HG02981 (cell line): ENCODE data around the gene ZAR1.
"Not testable (repeated sequence)": the region's sequence is repeated elsewhere in the genome, so short reads cannot be mapped to it uniquely, and the experiment has no call there.

Source experiments
- ATAC-seq: cut with Tn5 transposase; IDR thresholded peaks from one replicate; pipeline ENCODE4 v1.9.1; 2021; ENCODE audit warnings: mild to moderate bottlenecking, moderate library complexity; ENCODE audit not compliant: unreplicated experiment

Gene ZAR1, protein sequence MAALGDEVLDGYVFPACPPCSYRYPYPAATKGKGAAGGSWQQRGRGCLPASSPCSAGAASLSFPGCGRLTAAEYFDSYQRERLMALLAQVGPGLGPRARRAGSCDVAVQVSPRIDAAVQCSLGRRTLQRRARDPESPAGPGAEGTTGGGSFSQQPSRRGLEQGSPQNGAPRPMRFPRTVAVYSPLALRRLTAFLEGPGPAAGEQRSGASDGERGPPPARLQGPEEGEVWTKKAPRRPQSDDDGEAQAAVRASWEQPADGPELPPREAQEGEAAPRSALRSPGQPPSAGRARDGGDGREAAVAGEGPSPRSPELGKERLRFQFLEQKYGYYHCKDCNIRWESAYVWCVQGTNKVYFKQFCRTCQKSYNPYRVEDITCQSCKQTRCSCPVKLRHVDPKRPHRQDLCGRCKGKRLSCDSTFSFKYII

DNA sequence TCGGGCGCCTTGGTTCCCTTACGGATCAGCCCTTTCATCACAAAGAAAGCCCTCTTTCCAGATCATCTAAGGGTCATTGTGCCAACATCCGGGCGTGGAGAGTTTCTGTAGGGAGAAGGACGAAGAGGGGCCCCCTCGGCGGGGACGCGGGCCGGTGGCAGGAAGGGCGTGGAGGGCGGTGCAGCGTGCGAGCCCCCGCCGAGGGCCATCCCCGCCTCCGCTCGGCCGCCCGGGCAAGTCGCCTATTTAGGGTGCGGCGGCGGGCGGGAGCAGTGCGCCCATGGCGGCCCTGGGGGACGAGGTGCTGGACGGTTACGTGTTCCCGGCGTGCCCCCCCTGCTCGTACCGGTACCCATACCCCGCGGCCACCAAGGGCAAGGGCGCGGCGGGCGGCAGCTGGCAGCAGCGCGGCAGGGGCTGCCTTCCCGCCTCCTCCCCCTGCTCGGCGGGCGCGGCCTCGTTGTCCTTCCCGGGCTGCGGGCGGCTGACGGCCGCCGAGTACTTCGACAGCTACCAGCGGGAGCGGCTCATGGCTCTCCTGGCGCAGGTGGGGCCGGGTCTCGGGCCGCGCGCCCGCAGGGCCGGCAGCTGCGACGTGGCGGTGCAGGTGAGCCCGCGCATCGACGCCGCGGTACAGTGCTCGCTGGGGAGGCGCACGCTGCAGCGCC lies at the start of gene ZAR1:
ZAR1 (plus strand) TSS at position 241 of the 668 bp plus-strand sequence; CDS start at position 281, 40 bp downstream.
- ATAC-seq = no peak

DNA sequence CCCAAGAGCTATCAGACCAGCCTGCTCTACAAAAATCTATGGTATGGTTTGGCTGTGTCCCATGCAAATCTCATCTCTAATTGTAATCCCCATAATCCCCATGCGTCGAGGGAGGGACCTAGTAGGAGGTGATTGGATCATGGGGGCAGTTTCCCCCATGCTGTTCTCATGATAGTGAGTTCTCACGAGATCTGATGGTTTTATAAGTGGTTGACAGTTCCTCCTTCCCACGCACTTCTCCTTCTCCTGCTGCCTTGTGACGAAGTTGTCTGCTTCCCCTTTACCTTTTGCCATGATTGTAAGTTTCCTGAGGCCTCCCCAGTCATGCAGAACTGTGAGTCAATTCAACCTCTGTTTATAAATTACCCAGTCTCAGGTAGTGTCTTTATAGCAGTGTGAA lies 49.1 kb upstream of the ZAR1 start:
- not testable (repeated sequence) for ATAC-seq

DNA sequence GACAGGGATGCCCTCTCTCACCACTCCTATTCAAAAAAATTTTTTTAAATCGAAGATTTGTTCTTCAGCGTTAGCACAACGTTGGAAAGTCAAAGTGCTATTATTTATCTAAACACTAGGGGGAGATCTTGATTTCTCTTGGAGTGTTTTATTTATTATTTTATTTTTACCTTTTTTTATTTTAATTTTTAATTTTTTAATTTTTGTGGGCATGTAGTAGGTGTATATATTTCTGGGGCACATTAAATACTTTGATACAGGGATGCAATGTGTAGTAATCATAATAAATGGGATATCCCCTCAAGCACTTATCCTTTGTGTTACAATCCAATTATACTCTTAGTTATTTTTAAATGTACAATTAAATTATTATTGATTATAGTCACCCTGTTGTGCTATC lies 44.3 kb upstream of the ZAR1 start:
- ATAC-seq = no peak

DNA sequence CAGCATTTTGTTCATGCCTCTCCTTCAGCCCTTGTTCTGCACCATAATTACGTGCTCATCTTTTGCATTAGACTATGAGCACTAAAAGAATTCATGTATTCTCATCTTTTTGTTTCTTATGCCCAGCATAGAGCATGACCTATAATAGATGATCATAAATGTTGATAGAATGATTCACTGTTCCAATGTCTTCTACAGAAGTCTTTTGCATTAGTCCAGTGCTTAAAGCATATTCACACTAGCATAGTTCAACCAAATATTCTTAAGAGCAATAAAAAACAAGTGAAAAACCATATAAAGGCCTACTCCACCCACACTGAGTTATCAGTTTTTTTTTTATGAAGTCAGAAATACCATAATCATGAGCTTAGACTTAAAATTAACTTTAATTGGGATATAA lies 43.4 kb upstream of the ZAR1 start:
- no peak for ATAC-seq

DNA sequence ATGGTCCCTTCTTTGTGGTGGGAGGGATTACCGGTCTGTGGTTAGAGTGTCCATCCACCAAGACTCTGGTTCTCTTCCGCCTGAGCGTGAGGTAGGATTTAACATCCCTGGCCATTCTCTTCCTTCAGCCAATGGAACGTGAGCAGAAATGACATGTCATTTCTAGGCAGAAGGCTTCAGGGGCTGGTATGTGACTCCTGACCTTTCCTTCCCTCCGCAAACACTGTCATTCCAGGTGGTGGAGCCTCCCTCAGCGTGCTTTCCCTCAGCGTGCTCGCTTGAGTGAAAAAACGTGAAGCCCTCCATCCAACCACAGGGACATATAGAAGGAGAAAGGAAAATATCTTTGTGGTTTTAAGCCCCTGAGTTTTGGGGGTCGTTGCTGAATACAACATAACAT lies 40.9 kb upstream of the ZAR1 start:
- no peak for ATAC-seq

DNA sequence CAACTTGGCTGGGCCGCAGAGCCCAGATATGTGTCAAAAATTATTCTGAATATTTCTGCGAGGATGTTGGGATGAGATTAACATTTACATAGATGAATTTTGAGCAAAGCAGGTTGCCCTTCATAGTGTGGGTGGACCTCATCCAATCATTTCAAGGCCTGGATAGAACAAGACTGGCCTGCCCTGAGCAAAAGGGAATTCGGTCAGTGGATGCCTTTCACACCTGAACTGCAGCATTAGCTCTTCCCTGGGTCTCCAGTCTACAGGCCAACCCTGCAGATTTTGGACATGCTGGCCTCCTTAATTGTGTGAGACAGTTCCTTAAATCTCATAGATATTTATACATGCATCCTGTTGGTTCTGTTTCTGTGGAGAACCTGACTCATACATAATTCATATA lies 39.3 kb upstream of the ZAR1 start:
- no peak for ATAC-seq

DNA sequence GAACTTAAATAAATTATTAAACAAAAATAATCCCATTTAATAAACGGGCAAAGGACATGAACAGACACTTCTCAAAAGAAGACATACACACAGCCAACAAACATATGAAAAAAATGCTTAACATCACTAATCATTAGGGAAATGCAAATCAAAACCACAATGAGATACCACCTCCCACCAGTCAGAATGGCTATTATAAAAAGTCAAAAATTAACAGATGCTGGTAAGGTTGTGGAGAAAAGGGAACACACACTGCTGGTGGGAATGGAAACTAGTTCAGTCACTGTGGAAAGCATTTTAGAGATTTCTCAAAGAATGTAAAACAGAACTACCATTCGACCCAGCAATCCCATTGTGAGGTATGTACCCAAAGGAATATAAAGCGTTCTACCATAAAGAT lies 38.4 kb upstream of the ZAR1 start:
- ATAC-seq = peak; percentile 60

DNA sequence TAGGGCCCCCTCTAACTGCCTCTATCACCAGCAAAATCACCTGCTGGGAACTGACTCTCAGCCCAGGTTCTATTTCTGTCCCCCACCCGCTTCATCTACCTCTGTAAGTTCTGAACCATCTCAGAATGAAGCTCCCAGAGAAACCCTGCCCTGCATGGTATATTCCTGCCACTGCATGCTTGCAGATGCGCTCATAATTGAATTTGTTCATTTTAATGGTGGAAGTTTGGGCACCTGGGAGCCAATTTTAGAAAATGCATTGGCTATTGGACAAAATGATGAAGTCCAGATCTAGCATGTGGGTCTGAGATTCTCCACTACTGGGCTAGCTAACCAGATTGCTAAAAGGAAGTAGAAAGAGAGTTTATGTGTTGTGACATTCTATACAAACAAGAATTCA lies 35.5 kb upstream of the ZAR1 start:
- ATAC-seq = no peak

DNA sequence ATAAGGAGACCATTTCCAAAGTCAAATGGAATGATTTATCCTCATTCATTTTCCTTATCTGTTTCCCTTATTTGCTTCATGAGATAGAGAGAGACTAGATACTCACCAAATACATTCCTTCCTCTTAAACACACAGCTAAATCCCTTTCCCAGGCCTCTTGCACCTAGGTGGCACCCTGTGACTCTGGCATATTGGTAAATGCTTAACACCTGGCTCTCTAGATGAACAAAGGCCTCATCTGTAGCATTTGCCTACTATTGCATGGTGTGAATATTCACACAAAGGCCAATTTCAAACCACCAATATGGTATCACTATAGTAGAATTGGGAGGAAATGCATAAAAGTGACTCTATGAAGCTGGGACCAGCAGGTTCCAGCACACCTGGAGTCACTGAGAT lies 29.1 kb upstream of the ZAR1 start:
- no peak for ATAC-seq

DNA sequence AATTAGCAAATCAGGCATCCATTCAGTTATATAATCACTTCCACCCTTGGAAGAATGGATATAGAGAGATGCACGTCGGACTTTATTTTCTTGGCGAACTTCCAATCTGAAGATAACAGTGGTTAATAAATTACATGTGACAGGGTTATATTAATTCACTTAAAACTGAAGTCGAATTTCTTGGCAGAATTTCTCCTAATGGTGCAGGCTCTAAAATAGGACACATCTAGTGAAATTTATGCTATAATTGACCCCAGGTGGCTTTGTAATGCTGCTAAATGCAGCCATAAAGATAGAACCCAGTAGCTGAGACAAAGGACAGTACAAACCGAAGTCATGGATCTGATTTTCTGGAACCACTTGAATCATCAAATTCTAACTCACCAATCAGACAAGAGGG lies 27.7 kb upstream of the ZAR1 start:
- ATAC-seq = no peak

DNA sequence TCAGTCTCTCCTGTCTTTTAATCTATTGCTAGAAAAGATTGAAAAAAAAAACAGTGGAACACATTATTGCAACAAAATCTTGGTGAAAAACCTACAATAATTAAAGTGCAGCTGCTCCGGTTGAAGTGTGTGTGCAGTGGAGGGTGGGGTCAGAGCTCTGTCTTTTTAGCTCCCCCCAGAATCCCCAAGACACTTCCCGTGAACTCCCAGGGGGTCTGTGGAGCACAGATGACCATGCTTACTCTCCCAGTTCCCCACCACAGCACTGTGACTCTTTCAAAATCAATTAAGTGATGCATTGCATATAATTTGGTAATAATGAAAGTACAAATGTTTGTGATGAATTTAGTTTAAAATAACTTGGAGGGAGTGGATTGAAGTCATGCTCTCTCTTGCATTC lies 22.6 kb upstream of the ZAR1 start:
- no peak for ATAC-seq

DNA sequence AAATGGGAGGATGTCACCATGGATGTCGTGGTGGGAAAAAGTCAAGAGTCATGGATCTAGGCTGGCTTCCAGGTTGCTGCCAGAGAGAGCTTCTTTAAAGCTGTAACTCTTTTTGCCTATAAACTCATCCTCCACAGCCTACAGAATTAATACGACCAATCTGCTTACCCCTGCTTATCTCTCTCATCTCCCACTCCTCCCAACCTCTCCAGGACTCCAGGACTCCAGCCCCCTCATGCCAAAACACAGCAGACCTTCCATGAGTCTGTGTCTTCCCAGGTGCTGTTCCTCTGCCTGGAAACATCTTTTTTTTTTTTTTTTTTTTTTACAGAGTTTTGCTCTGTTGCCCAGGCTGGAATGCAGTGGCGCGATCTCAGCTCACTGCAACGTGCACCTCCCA lies 22.2 kb upstream of the ZAR1 start:
- ATAC-seq = no peak

DNA sequence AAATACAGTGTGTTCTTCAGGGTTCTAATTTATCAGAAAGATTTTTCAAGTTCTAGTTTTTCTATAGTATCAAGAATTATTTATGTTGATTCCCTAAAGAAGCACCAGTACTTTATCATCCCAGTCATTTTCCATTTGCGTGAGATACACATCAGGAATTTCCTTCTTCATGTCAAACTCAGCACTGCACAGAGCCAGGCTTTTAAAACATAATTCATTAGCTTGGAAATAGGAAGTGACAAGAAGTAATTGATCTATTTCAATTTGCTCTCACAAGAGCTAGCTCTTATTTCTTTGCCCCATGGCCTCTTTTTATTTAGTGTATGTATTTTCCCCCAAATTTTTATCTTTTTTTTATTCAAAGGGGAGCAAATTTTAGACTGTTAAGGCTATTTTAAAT lies 19.9 kb upstream of the ZAR1 start:
- no peak for ATAC-seq

DNA sequence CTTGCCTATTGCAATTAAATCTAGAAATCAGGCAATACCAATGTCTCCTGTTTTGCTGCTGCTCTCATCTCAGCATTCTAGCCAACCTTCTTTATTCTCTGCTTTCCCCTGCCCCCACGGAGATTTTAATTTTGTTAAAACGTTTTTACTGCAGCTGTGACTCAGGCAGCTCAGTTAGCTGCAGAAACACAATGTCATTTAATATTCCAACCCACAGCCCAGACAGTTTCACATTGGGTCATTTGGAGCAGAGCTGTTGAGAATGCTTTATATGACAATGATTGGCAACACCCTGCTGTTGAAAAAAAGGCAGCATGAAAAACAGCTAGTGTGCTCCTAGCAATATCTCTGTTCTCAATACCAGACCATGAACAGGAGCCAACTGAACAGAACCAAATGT lies 19.5 kb upstream of the ZAR1 start:
- ATAC-seq = no peak

DNA sequence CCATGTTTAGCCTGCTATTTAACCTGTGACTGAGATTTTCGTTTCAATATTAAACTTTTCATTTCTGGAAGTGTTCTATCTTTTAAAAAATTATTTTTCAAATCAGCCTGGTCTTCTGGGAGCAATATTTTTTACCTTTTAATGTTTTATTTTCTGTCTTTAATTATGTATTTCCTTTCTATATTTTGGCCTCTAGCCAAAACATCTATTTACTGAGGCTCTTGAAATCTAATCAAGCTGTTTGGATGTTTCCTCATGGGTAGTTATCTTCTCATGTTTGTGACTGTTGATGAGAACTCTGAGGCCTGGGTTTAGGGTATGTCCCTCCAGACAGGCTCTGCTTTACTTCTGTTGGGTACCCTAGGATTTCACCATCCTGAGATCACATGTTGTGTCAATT lies 17.3 kb upstream of the ZAR1 start:
- ATAC-seq = no peak

DNA sequence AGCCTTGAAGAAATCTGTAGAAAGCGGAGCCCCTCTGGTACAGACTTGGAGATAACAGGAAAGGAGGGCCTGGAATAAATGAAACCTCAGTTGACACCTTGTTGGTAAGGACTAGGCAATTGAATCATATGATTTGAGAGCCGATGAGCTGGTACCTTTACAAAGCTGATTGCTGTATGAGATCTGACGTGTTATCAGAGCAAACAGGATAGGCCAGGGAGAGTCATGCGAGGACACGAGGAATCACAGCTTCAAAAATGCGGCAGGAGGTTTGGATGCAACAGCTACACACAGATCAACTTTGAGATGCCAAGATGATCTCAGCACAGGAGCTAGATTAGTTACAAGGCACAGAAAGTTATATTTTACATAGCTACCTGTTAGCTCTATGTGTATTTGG lies 14.3 kb upstream of the ZAR1 start:
- no peak for ATAC-seq

DNA sequence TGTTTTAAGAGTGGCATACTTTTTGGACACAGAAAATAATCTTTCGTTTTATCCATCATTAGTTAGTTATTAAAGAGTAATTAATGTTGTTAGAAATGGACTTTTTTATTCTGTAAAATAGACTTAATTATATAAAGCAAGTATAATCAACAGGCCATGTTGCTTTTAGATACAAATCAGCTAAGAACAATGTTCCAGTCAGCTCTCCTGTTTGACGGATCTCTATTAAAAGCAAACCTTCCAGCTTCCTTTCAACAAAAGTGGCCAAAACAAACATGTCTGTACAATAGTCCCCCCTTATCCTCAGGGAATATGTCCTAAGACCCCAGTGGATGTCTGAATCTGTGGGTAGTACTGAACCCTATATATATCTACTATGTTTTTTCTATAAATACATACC lies 11.8 kb upstream of the ZAR1 start:
- no peak for ATAC-seq

DNA sequence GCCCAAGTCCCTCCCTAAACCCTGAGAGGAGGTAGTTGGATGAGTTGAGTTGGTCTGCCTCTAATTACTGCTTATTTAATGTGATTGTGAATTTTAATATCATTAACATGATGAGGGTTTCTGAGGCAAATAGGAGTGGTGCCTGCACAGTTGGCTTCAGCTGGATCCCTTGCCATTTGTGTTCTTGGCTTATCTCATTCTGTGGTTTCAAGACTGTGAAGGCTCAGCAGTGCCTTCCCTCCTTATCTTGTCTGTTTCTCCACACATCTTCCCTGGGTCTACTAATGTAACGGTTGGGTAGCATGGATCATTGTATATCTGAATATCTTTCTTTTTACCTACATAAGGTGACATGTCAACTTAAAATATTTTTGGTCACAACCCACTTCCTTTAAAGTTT lies 8.5 kb upstream of the ZAR1 start:
- no peak for ATAC-seq

DNA sequence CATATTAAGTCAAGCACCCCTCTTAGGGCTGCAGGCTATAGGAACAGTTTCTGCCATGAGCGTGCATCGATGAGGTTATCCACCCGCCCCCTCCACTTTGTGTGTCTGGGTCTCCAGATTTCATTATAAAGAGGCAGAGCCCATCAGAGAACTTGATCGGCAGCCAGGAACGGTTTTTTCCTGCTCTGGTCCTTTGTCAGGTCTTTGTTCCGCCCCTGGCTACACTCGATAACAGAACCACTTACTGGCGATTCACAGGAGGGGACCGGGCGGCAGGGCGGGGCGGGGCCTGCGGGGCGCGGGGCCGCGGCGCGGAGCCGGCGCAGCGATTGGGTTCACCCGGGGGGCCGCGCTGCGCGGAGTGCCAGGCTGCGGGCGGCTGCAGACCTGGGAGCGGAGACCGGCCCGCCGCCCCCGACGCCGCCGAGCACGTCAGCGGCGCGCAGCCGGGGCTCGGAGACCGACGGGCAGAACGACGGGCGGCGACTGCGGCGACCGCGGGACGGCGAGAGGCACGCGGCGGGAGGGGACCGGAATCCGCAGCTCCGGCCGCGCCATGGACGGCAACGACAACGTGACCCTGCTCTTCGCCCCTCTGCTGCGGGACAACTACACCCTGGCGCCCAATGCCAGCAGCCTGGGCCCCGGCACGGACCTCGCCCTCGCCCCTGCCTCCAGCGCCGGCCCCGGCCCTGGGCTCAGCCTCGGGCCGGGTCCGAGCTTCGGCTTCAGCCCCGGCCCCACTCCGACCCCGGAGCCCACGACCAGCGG lies 6.9 kb upstream of the ZAR1 start, which contains the start of gene SLC10A4:
SLC10A4 (plus strand) TSS at position 338 of the 771 bp plus-strand sequence; CDS start at position 557, 219 bp downstream.
- no peak for ATAC-seq

DNA sequence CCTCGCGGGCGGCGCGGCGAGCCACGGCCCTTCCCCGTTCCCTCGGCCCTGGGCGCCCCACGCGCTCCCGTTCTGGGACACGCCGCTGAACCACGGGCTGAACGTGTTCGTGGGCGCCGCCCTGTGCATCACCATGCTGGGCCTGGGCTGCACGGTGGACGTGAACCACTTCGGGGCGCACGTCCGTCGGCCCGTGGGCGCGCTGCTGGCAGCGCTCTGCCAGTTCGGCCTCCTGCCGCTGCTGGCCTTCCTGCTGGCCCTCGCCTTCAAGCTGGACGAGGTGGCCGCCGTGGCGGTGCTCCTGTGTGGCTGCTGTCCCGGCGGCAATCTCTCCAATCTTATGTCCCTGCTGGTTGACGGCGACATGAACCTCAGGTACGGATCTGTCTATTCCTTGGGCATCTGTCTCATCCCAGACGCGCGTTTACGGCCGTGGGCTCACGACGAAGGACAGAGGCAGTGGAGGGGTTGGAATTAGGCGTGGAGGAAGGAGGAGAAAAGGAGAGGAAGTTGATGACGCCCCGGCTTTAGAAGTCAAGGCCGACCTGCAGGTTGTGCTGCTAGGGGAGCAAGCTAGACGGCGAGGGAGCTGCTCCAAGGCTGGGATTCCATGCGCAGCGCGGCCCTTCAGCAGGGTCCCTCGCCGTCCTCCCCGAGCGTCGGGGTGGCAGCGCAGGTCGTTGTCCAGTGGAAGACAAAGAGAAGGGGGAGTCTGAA lies 6.1 kb upstream of the ZAR1 start:
- no peak for ATAC-seq
